ENCODE data around the gene RNF19B. TPM values are rescaled to one million over a fixed set of nuclear protein-coding genes. Genes with fewer than 3 reads are reported as not detected.

The RNF19B gene
- total RNA-seq, 1 donor from 2014 or later, result 24.6 TPM

- H3K4me1 ChIP-seq, result peaks cover 34% of the 10 kb centered on the region
- peak overlapping the region; percentile 92 for H3K27ac ChIP-seq
- no peak for TF ChIP-seq POLR2AphosphoS5 (IDR thresholded peaks at IDR 0.05; ENCODE audit: insufficient read depth in 1 of 2, low read depth in 1 of 2)
- no peak for TF ChIP-seq CTCF (IDR thresholded peaks at IDR 0.05)
- TF ChIP-seq POLR2A (IDR thresholded peaks at IDR 0.05), result no peak
- H3K27me3 ChIP-seq, result no peaks in the 10 kb centered on the region
- DNase-seq (ENCODE audit: extremely low spot score in 2 of 2), result no peak
- intact Hi-C loops (cut with DNase I), result no loop called here
- H3K36me3 ChIP-seq, result no peaks in the 10 kb centered on the region
- H3K4me3 ChIP-seq, result peak overlapping the region; percentile 96 to 99
- H3K9me3 ChIP-seq, result no peaks in the 10 kb centered on the region
These were observed 2.2 kb downstream of the RNF19B start for GRCh38 chr1:32962248-32962896.

- Histone ChIP-seq H3K4me3 (no peak overlapping the region), H3K36me3 (no peaks in the 10 kb centered on the region), H3K27ac (no peak overlapping the region), H3K4me1 (peaks cover 34% of the 10 kb centered on the region), H3K27me3 (no peaks in the 10 kb centered on the region), H3K9me3 (no peaks in the 10 kb centered on the region)
- intact Hi-C loops (cut with DNase I), result no loop called here
- no peak for DNase-seq (ENCODE audit: extremely low spot score in 2 of 2)
- TF ChIP-seq CTCF (IDR thresholded peaks at IDR 0.05) (no peak), POLR2AphosphoS5 (IDR thresholded peaks at IDR 0.05; ENCODE audit: insufficient read depth in 1 of 2, low read depth in 1 of 2) (no peak), POLR2A (IDR thresholded peaks at IDR 0.05) (no peak)
These were observed 3.7 kb downstream of the RNF19B start for GRCh38 chr1:32960819-32961355.

- Histone ChIP-seq H3K27ac (no peak overlapping the region), H3K4me3 (no peak overlapping the region), H3K4me1 (peaks cover 34% of the 10 kb centered on the region), H3K27me3 (no peaks in the 10 kb centered on the region), H3K36me3 (no peaks in the 10 kb centered on the region), H3K9me3 (no peaks in the 10 kb centered on the region)
- no peak for TF ChIP-seq POLR2A (IDR thresholded peaks at IDR 0.05)
- TF ChIP-seq CTCF (IDR thresholded peaks at IDR 0.05), result no peak
- no peak for TF ChIP-seq POLR2AphosphoS5 (IDR thresholded peaks at IDR 0.05; ENCODE audit: insufficient read depth in 1 of 2, low read depth in 1 of 2)
- no peak for DNase-seq (ENCODE audit: extremely low spot score in 2 of 2)
- intact Hi-C loops (cut with DNase I), result no loop called here
These were observed 4.3 kb downstream of the RNF19B start for GRCh38 chr1:32960342-32960741.

GRCh38 chr1:32958827-32959226 is 5.8 kb downstream of the RNF19B start:
- TF ChIP-seq POLR2AphosphoS5 (IDR thresholded peaks at IDR 0.05; ENCODE audit: insufficient read depth in 1 of 2, low read depth in 1 of 2) (no peak), CTCF (IDR thresholded peaks at IDR 0.05) (no peak), POLR2A (IDR thresholded peaks at IDR 0.05) (no peak)
- H3K27me3 ChIP-seq, result no peaks in the 10 kb centered on the region
- DNase-seq (ENCODE audit: extremely low spot score in 2 of 2), result no peak
- intact Hi-C loops (cut with DNase I), result no loop called here
- H3K4me1 ChIP-seq, result peaks cover 46% of the 10 kb centered on the region
- H3K36me3 ChIP-seq, result no peaks in the 10 kb centered on the region
- no peaks in the 10 kb centered on the region for H3K9me3 ChIP-seq
- no peak overlapping the region for H3K27ac ChIP-seq
- H3K4me3 ChIP-seq, result no peak overlapping the region

- intact Hi-C loops (cut with DNase I), result no loop called here
- Histone ChIP-seq H3K27me3 (no peaks in the 10 kb centered on the region), H3K4me3 (no peak overlapping the region), H3K27ac (no peak overlapping the region), H3K9me3 (no peaks in the 10 kb centered on the region), H3K4me1 (peaks cover 44% of the 10 kb centered on the region), H3K36me3 (no peaks in the 10 kb centered on the region)
- TF ChIP-seq POLR2A (IDR thresholded peaks at IDR 0.05), result no peak
- no peak for TF ChIP-seq POLR2AphosphoS5 (IDR thresholded peaks at IDR 0.05; ENCODE audit: insufficient read depth in 1 of 2, low read depth in 1 of 2)
- no peak for TF ChIP-seq CTCF (IDR thresholded peaks at IDR 0.05)
- no peak for DNase-seq (ENCODE audit: extremely low spot score in 2 of 2)
These were observed 7.6 kb downstream of the RNF19B start for GRCh38 chr1:32957017-32957416.

Measured in vagina (tissue), 2 donors.